Measurements from ENCODE around the gene MAP3K20. TPM values are rescaled to one million over a fixed set of nuclear protein-coding genes. Genes with fewer than 3 reads are reported as not detected.

Gene MAP3K20
- total RNA-seq, 1 donor from 2014 or later: 23.5 TPM

DNA sequence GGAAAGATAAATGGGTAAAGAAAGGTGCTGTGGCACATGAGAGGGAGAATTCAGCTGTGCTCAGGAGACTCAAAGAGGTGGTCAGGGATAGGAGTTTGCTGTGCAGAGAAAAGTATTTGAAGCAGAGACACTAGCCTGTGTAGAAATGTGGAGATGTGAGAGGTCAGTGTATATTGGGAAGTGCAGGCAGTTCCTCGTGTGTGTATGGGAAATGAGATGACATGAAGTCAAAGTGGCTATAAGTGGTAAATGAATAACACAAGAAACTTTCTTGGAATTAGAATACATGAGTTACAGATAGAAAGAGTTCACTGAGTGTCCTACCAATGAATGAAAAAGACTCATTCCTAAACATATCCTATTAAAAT lies 11.6 kb downstream of the MAP3K20 start:
- no peak for DNase-seq (ENCODE audit: extremely low spot score, unreplicated experiment)
- TF ChIP-seq, protein P1, sequence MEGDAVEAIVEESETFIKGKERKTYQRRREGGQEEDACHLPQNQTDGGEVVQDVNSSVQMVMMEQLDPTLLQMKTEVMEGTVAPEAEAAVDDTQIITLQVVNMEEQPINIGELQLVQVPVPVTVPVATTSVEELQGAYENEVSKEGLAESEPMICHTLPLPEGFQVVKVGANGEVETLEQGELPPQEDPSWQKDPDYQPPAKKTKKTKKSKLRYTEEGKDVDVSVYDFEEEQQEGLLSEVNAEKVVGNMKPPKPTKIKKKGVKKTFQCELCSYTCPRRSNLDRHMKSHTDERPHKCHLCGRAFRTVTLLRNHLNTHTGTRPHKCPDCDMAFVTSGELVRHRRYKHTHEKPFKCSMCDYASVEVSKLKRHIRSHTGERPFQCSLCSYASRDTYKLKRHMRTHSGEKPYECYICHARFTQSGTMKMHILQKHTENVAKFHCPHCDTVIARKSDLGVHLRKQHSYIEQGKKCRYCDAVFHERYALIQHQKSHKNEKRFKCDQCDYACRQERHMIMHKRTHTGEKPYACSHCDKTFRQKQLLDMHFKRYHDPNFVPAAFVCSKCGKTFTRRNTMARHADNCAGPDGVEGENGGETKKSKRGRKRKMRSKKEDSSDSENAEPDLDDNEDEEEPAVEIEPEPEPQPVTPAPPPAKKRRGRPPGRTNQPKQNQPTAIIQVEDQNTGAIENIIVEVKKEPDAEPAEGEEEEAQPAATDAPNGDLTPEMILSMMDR (conservative IDR thresholded peaks at IDR 0.05): no peak
- Mint-ChIP-seq H3K36me3 (peaks cover 7% of the 10 kb centered on the region), H3K27me3 (no peaks in the 10 kb centered on the region), H3K9me3 (no peaks in the 10 kb centered on the region), H3K27ac (no peak overlapping the region), H3K4me1 (ENCODE audit: unreplicated experiment) (peaks cover 11% of the 10 kb centered on the region), H3K4me3 (no peak overlapping the region)

DNA sequence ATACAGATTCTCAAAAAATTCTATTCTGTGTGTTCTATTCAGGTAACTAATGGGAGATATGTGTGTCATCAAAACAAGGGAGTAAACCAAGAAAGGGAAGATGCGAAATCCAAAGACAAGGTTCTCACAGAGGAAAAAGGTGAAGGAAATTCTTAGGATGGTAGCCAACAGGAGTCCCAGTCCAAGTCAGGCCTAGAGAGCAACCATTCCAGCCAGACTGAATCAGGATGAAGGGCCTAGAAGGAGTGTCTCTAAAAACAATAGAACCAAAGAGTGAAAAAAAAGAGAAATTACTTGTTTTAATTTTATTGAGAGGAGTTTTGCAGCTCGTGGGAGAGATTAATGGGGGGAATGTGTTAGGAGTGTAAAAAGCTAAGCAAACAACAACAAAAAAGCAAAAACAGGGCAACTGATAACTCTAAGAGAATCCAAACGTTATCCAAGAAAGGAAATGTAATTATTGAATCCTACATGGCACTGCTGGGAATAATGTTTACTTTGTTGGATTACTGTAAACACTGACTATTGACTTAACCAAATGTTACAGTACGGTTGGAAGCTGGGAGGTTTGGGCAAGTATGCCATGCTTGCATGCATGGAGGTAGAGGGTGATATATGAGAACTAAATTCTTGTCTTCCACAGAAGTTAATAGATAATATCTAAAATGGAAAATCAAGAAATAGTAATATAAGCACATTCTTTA lies 12.3 kb downstream of the MAP3K20 start:
- peaks cover 11% of the 10 kb centered on the region for H3K4me1 Mint-ChIP-seq (ENCODE audit: unreplicated experiment)
- H3K27ac Mint-ChIP-seq: no peak overlapping the region
- H3K9me3 Mint-ChIP-seq: no peaks in the 10 kb centered on the region
- no peak overlapping the region for H3K4me3 Mint-ChIP-seq
- TF ChIP-seq, protein P1 (conservative IDR thresholded peaks at IDR 0.05): no peak
- DNase-seq (ENCODE audit: extremely low spot score, unreplicated experiment): no peak
- no peaks in the 10 kb centered on the region for H3K27me3 Mint-ChIP-seq
- peaks cover 4% of the 10 kb centered on the region for H3K36me3 Mint-ChIP-seq

DNA sequence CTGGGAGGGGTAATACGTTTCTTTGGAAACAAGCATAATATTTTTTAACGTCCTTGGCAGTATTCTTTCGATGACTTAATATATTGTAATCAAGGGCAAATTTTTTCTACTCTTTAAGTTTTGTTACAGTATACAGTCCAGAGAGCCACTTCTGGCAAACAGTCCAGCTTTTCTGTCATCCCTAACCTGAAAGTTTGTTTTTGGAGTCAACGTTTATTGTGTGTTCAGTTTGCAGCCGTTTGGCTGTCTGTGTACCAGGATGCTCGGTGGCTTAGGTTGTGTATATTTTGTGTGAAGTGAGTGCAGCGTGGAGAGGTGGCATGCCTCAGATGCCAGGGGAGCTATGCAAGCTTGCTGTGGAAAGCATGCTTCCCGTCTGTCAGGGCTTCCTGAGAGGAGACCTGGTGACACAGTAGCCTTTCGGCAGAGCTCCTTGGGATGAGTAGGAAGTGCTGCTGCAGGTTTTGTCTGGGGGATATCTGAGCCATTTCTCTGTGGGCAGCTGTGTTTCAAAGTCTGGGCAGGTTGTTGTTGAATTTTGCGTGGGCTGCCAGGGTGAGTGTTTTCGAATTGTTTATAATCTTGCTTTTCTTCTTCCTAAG lies 14.7 kb downstream of the MAP3K20 start:
- H3K27me3 Mint-ChIP-seq: no peaks in the 10 kb centered on the region
- no peak for DNase-seq (ENCODE audit: extremely low spot score, unreplicated experiment)
- peaks cover 13% of the 10 kb centered on the region for H3K36me3 Mint-ChIP-seq
- TF ChIP-seq, protein P1 (conservative IDR thresholded peaks at IDR 0.05): no peak
- no peak overlapping the region for H3K4me3 Mint-ChIP-seq
- H3K27ac Mint-ChIP-seq: no peak overlapping the region
- no peaks in the 10 kb centered on the region for H3K9me3 Mint-ChIP-seq
- peaks cover 11% of the 10 kb centered on the region for H3K4me1 Mint-ChIP-seq (ENCODE audit: unreplicated experiment)

DNA sequence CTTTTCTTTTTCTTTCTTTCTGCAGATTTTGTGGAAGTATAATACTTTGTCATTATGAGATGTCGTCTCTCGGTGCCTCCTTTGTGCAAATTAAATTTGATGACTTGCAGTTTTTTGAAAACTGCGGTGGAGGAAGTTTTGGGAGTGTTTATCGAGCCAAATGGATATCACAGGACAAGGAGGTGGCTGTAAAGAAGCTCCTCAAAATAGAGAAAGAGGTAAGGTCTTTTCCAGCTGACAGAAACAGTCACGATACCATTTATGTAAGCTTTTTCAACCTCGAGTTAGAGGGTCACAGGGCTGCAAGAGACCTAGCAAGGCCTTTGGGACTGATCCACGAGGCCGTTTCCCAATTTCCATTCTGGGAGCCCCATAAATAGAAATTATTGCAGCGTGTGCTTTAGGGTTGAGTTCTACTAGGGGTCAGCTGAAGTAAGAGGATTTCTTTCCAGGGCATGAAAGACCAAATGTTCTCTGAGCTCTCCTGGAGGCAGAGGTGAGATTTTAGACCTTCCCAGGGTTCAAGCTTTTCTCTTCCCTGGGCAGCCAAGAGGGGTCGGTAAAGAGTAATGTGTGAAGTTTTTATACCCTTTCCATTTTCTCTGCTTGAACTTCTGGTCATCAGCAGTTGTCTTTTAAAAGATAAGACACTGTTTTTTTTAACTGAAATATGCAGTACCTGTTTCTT lies 15.5 kb downstream of the MAP3K20 start:
- Mint-ChIP-seq H3K4me1 (ENCODE audit: unreplicated experiment) (peaks cover 11% of the 10 kb centered on the region), H3K36me3 (peaks cover 15% of the 10 kb centered on the region), H3K27ac (no peak overlapping the region)

DNA sequence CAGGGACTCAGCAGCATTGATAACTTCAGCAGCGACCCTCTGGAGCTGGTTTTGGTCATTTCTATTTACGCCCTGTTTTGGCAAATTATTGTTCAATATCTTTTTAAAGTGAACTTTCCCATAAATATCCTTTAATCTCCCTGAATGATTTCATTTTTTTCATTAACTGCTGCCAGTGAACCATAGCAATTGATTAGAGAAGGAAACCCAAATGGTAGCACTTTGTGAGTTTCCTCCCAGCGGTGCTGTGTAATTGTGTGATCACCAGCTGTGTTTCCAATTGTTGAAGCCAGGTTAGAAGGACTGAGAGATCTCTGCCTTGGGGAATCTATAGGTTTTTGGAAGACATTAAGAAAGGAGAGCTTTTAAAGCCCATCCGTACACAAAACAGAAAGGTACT lies 16.3 kb downstream of the MAP3K20 start:
- H3K9me3 Mint-ChIP-seq: no peaks in the 10 kb centered on the region
- no peak overlapping the region for H3K27ac Mint-ChIP-seq
- DNase-seq (ENCODE audit: extremely low spot score, unreplicated experiment): no peak
- H3K4me1 Mint-ChIP-seq (ENCODE audit: unreplicated experiment): peaks cover 11% of the 10 kb centered on the region
- H3K36me3 Mint-ChIP-seq: peaks cover 14% of the 10 kb centered on the region
- TF ChIP-seq, protein P1 (conservative IDR thresholded peaks at IDR 0.05): no peak
- no peaks in the 10 kb centered on the region for H3K27me3 Mint-ChIP-seq
- no peak overlapping the region for H3K4me3 Mint-ChIP-seq

More for the DNA sequence above, 15.5 kb downstream of the MAP3K20 start:
- Mint-ChIP-seq H3K4me3 (no peak overlapping the region), H3K9me3 (no peaks in the 10 kb centered on the region), H3K27me3 (no peaks in the 10 kb centered on the region)
- TF ChIP-seq, protein P1 (conservative IDR thresholded peaks at IDR 0.05): peak; percentile 44
- DNase-seq (ENCODE audit: extremely low spot score, unreplicated experiment): no peak

All from type B pancreatic cell (in vitro differentiated cells).